HG02623 (cell line): ENCODE measurements around the gene SATL1.
"Not testable (repeated sequence)": the region's sequence is repeated elsewhere in the genome, so short reads cannot be mapped to it uniquely, and the experiment has no call there.

Experiments
- ATAC-seq: cut with Tn5 transposase; IDR thresholded peaks from one replicate; pipeline ENCODE4 v1.9.1; 2021; ENCODE audit warnings: moderate library complexity; ENCODE audit not compliant: unreplicated experiment

SATL1 gene

DNA sequence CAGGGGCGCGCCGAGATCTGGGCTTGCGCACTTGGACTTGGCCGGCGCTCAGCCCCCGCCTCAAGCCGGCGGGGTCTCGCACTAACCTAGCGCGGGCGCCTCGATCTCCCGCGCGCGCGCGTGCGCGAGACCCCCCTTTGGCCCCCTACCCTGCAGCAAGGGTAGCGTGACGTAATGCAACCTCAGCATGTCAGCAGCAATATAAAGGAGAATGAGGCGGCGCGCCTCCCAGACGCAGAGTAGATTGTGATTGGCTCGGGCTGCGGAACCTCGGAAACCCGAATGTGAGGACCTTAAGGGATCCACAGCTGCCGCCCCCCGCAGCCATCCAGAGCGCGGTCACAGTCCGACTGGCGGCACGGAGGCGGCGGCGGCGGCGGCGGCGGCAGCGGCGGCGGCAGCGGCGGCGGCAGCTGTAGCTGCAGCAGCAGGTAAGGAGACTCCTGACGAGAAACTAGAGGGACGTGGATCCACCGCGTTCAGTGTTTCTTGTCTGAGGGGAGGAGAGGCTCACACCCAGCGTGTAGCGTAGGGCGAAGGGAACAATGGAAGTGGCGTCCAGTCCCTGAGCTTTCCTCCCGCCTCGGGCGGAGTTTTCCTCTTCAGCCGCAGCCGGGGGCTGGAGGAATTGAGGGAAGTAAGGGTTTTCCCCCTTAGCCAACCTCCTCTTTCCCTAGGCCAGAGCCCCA is at the start of gene SATL1, which contains the start of gene ZNF711:
TSS of gene SATL1 (minus strand) at position 19 of the 689 bp plus-strand sequence. CDS start 134,811 bp downstream, outside the sequence.
TSS of gene ZNF711 (plus strand) at position 231 of the 689 bp plus-strand sequence. CDS start 3,582 bp downstream, outside the sequence.
- ATAC-seq, result peak; percentile 54

GRCh38 chrX:85288992-85289723 is 45.6 kb upstream of the SATL1 start:
- ATAC-seq, result no peak

GRCh38 chrX:85285286-85285685 is 41.7 kb upstream of the SATL1 start:
- ATAC-seq, result not testable (repeated sequence)

DNA sequence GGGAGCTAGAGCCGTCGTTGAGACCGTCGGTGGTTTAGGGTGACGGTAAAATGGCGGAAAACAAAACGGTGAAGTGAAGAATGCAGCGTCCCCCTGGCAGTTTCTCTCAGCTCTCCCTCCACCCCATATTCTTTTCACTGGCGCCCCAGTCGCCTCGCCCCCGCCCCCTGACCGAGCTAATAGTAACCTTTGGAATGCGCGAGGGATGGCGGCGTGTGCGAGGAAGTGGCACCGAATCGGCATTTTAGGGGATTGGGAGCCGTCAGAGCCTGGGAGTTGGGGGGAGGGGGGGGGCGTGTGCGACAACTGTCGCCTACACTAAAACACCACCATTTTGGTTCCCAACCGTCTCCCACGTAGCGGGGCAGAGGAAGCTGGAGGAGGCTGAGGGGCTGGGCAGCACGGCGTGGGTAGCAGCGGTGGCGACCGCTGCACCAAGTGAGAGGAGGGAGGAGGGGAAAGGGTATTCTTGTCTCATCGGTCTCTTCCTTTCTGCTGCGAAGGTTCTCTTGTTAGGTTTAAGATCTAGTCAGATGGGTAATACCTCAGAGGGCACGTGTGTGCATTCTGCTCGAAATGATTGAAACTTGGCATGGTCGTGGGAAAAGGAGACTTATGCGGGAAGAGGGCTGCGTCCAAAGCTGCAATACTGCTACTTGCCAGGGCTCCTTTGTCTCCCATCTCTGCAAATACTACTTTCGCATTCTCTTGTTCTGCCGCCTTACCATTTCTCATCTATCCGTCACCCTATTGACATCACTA is 1.1 kb upstream of the SATL1 start:
- ATAC-seq, result peak; percentile 36

- ATAC-seq, result no peak
Measured at GRCh38 chrX:85243155-85243554, 424 bp downstream of the SATL1 start.

- ATAC-seq, result no peak
Measured at GRCh38 chrX:85223359-85223758, 20.2 kb downstream of the SATL1 start.

- peak; percentile 57 for ATAC-seq
Measured at GRCh38 chrX:85221361-85221760, 22.2 kb downstream of the SATL1 start.

- no peak for ATAC-seq
Measured at GRCh38 chrX:85215946-85216345, 27.6 kb downstream of the SATL1 start.

GRCh38 chrX:85213792-85214530 is 29.6 kb downstream of the SATL1 start:
- no peak for ATAC-seq

DNA sequence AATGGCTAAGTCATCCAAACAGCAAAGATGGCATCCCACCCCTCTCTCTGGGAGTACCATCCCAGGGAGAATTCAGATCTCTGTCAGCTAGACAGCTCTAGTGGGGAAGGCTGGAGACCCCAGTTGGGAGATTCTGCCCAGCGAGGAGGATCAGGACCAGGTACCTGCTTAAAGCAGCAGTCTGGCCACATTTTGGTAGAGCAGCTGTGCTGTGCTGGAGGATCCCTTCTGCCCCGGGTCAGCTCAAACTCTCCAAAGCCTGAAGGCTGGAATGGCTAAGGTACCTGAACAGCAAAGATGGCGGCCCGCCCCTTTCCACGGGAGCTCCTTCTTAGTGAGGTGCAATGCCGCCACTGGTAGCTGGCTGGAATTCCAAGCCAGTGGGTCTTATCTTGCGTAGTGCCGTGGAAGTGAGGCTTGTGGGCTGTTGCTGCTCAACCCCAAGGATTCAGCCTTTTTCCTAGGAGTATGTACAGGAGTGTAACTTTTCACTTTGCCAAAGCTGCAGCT is 40.1 kb downstream of the SATL1 start:
- no peak for ATAC-seq

DNA sequence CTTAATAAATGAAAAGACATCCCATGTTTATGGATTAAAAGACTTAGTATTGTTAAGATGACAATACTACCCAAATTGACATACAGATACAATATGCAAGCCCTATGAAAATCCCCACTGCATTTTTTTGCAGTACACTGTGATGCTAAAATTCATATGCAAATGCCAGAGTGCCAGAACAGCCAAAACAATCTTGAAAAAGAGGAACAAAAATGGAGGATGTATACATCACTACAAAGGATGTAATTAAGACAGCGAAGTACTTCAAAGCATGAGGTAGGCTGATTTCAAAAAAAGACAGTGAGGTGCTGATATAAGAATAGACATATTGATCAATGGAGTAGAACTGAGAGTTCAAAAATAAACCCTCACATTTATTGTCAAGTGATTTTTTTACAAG is 47.3 kb downstream of the SATL1 start:
- no peak for ATAC-seq

DNA sequence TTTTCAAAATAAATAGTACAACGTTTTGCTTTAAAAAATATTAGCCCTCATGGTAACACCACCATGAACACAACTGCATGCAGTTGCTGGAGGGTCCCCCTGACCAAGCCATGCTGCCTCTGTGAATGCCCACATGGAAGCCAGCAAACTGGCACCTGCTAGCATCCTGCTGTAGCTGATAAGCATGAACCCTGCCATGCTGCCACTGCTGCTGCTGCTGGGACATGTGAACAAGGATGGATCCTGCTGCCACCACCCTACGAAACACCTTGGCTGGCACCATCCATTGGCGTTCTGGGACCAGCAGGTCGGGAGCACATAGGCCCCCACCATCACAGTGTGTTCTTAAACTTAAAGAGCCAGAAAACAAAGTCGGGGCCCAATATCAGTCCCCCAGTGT is 83.9 kb downstream of the SATL1 start:
- no peak for ATAC-seq

DNA sequence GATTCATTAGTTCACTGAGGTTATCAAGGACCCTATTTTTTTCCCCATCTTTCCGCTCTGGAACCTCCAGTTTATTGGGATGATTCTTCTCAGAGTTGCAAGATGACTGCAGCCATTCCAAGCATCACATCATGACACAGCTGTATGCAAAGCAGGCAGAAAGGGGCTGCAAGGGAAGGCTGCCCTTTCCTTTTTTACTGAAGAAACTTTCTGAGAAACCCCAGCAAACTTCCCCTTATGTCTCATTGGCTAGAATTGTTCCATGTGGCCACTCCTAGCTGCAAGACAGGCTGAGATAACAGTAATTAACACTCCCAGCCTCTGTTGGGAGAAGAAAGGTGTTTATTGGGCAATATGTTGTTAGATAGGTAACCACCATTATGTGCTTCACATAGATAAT is 102.6 kb downstream of the SATL1 start:
- ATAC-seq, result no peak

DNA sequence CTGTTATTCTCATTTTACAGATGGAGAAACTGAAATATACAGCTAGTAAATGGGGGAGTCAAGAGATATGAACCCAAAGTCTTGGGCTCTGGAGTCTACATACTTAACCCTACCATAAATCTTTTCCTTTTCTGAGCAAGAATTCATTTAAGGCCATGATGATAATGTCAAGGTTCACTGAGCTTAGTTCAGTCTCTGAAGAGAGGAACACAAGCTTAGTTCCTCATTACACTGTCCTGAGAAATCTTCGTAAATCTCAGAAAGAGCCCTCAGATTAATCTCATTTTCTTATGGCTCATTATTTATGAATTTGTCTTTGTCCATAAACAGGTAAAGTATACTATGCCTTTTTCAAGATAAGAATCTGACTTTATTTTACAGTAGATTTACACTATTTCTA is 104.2 kb downstream of the SATL1 start:
- ATAC-seq, result no peak

GRCh38 chrX:85136409-85136808 is 107.2 kb downstream of the SATL1 start:
- no peak for ATAC-seq

GRCh38 chrX:85115252-85115651 is 128.3 kb downstream of the SATL1 start:
- ATAC-seq, result no peak

- no peak for ATAC-seq
Measured at GRCh38 chrX:85114776-85115175, 128.8 kb downstream of the SATL1 start.

DNA sequence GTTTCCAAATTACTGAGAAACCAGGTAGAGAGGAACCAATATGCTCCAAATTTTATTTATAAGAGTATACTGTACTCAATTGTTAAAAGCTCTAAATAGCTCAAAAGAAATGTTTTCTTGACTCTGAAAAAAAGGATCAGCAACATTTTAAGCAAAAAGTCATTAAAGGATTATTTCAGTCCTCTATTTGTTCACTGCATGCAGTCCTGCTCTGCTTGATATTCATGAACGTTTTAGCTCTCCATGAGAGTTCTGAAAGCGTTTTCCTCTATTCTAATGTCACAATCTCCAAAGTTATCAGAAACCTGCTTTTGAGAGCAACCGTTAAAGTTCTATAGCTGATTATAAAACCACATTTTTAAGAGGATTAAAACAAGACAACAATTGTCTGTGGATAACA is 129.4 kb downstream of the SATL1 start:
- no peak for ATAC-seq

DNA sequence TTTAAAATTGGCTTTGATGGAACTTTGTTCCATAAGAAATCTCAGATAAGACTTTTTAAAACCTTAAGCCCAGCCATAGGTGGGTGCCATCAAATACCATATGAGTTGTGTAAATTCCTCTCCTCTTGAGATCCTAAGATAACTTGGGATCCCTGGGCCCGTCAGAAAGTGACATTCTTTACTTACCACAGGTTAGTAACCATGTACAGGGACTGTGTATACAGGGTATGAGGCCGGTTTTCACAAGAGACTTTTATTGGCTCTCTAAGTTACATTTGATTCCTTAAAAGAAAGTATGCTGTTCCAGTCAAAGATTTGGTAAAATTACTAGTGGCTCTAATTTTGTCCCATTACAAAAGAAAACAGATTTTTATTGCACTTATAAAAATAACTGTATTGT is 129.8 kb downstream of the SATL1 start:
- no peak for ATAC-seq

DNA sequence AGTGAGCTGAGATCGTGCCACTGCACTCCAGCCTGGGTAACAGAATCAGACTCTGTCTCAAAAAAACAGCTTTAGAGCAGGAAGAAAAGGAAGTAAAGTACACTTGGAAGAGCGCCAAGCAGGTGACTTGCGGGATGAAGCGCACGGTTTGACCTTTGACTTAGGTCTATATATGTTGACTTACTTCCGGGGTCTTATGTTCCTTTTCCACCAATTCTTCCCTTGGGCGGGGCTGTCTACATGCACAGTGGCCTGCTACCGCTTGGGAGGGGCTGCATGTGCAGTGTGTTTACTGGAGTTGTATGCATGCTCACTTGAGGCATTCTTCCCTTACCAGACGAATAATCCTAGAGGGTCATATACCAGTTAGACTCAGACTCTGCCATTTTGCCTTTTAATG is 131.3 kb downstream of the SATL1 start:
- no peak for ATAC-seq

GRCh38 chrX:85111347-85111746 is 132.2 kb downstream of the SATL1 start:
- no peak for ATAC-seq
